H1 (cell line): ENCODE results near the gene CDC123. TPM values are rescaled to one million over a fixed set of nuclear protein-coding genes. Genes with fewer than 3 reads are reported as not detected.

Source experiments
- CHD7 ChIP-seq: fragments of 300-600 bp; sonication (generic); IDR thresholded peaks from 2 replicates; pipeline ENCODE4 v1.7.1; 2012; ENCODE audit warnings: low read length, moderate library complexity, mild to moderate bottlenecking, inconsistent platforms; ENCODE audit not compliant: insufficient replicate concordance
- GABPA ChIP-seq: IDR thresholded peaks from 2 replicates; pipeline ENCODE4 v1.6.1; 2011; ENCODE audit warnings: mild to moderate bottlenecking, low read length, moderate library complexity, borderline replicate concordance; ENCODE audit not compliant: insufficient read depth
- NRF1 ChIP-seq: IDR thresholded peaks from 2 replicates; pipeline ENCODE4 v1.6.1; 2011; ENCODE audit warnings: mild to moderate bottlenecking, low read depth, low read length, improper control_type of control experiment
- PHF8 ChIP-seq: fragments of 200-600 bp; sonication (generic); conservative IDR thresholded peaks from 2 replicates; pipeline ENCODE4 v1.7.1; 2012; ENCODE audit warnings: low read depth, mild to moderate bottlenecking, inconsistent platforms, low read length, moderate library complexity
- RBBP5 ChIP-seq: IDR thresholded peaks from 2 replicates; pipeline ENCODE4 v1.7.1; 2012; ENCODE audit warnings: low read depth, mild to moderate bottlenecking, inconsistent platforms, low read length, moderate library complexity, borderline replicate concordance
- RNF2 ChIP-seq: fragments of 200-900, 300-1000 bp; sonication (generic); IDR thresholded peaks from 2 replicates; pipeline ENCODE4 v1.7.1; 2016; ENCODE audit warnings: borderline replicate concordance, low read depth, mild to moderate bottlenecking, antibody characterized with exemption, low read length; ENCODE audit not compliant: poor library complexity, severe bottlenecking; ENCODE audit errors: missing control alignments
- SP1 ChIP-seq: IDR thresholded peaks from 2 replicates; pipeline ENCODE4 v1.6.1; 2011; ENCODE audit warnings: low read depth, low read length
- TAF1 ChIP-seq: IDR thresholded peaks from 2 replicates; pipeline ENCODE4 v1.6.1; 2011; ENCODE audit warnings: mild to moderate bottlenecking, low read depth, low read length
- ZNF274 ChIP-seq: IDR thresholded peaks from 2 replicates; pipeline ENCODE4 v1.7.0; 2012; ENCODE audit warnings: low read length, borderline replicate concordance; ENCODE audit errors: extremely low read depth
- polyA plus RNA-seq, 7 experiments: library from polyadenylated mRNA; depleted of rRNA in 3 of 7; stranded (reverse) in 5 of 7; unstranded in 2 of 7; fragments of >200 nt in 5 of 7; fragments of 200-250 nt in 2 of 7; gene quantifications; 1 replicate in 5 of 7; 2 replicates in 1 of 7; 4 replicates in 1 of 7; pipeline versions ENCODE4 v1.2.1 to v1.2.3, GENCODE V29; 2011 to 2013; ENCODE audit warnings: missing spikeins in 2 of 7, mixed read lengths in 2 of 7
- total RNA-seq: library from RNA; stranded (reverse); fragmentation: NEBNext Ultra II Directional; extraction: Animal tissue kit (Norgen Biotek cat#: 25700); gene quantifications from 2 replicates; pipeline ENCODE4 v1.2.1, GENCODE V29; 2021

CDC123 gene
- total and polyA plus RNA-seq, 2 of the 8 experiments (the other 6 are each of a cell fraction or from before 2014, with no cell fraction given): 115 to 202 TPM

DNA sequence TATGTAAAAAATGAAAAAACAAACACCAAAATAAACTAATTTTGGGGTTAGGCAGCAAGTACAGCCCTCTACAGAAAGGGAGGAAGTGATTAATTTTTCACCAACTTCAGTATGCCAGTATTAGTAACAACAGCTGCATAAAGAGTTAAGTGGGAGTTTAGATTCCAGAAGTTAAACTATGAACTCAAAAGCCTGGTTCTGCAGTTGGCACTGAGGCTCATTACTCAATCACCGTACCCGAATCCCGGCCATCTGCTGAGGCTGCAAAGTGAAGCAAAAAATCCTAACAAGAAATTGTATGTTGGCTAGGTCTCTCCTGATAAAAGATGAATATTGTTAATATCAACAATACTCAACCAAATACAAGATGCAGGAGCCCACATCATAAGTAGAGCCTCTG, 4.3 kb upstream of the CDC123 start (continued):
- TF ChIP-seq CHD7 (no peak), RNF2 (no peak), NRF1 (no peak), SP1 (no peak), TAF1 (no peak), PHF8 (no peak), GABPA (no peak), ZNF274 (no peak), RBBP5 (no peak)
